GM23338 (cell line): Measurements from ENCODE around the gene TBL3. TPM values are rescaled to one million over a fixed set of nuclear protein-coding genes. Genes with fewer than 3 reads are reported as not detected.

Experiments used
- ATAC-seq: fragments of 200-7000 bp; cut with Tn5 transposase; 3 replicates; pipeline ENCODE4 v1.9.1; 2020
- DNase-seq: peaks from one replicate; pipeline ENCODE4 v3.0.0-alpha.2; 2015; ENCODE audit warnings: low spot score
- H2AFZ ChIP-seq: fragments of 200-600 bp; sonication (generic); 2 replicates; pipeline ENCODE4 v1.8.0; 2016; ENCODE audit warnings: antibody characterized with exemption, mild to moderate bottlenecking, moderate library complexity
- H3F3A ChIP-seq: fragments of 200-600 bp; sonication (generic); replicated peaks from 2 replicates; pipeline ENCODE4 v1.8.0; 2017; ENCODE audit warnings: antibody characterized with exemption, mixed run types, low read depth
- H3K27ac ChIP-seq: fragments of 200-600 bp; sonication (generic); 2 replicates; pipeline ENCODE4 v1.6.1; 2016; ENCODE audit warnings: low read depth
- H3K27me3 ChIP-seq: fragments of 200-600 bp; sonication (generic); 2 replicates; pipeline ENCODE4 v1.8.0; 2016; ENCODE audit warnings: mild to moderate bottlenecking, mixed run types, moderate library complexity; ENCODE audit not compliant: insufficient read depth
- H3K36me3 ChIP-seq: fragments of 200-600 bp; sonication (generic); 2 replicates; pipeline ENCODE4 v1.8.0; 2016; ENCODE audit warnings: mild to moderate bottlenecking; ENCODE audit not compliant: insufficient read depth
- H3K4me1 ChIP-seq: fragments of 200-600 bp; sonication (generic); 2 replicates; pipeline ENCODE4 v1.8.0; 2016; ENCODE audit warnings: mild to moderate bottlenecking, moderate library complexity; ENCODE audit not compliant: insufficient read depth
- H3K4me2 ChIP-seq: fragments of 200-600 bp; sonication (generic); 2 replicates; pipeline ENCODE4 v1.7.1; 2017; ENCODE audit warnings: mixed run types
- H3K4me3 ChIP-seq: fragments of 200-600 bp; sonication (generic); 2 replicates; pipeline ENCODE4 v1.6.1; 2016; ENCODE audit warnings: mixed run types
- H3K79me2 ChIP-seq: fragments of 200-600 bp; sonication (generic); replicated peaks from 2 replicates; pipeline ENCODE4 v1.8.0; 2017; ENCODE audit warnings: mild to moderate bottlenecking; ENCODE audit not compliant: insufficient read depth
- H3K9me2 ChIP-seq: fragments of 200-600 bp; sonication (generic); 2 replicates; pipeline ENCODE4 v1.8.0; 2017; ENCODE audit not compliant: insufficient read depth
- H4K20me1 ChIP-seq: fragments of 200-600 bp; sonication (generic); replicated peaks from 2 replicates; pipeline ENCODE4 v1.8.0; 2017; ENCODE audit warnings: mild to moderate bottlenecking; ENCODE audit not compliant: insufficient read depth
- H3K27ac Mint-ChIP-seq: 2 replicates; pipeline ENCODE4 v1.8.0; 2020; ENCODE audit warnings: inconsistent platforms, mild to moderate bottlenecking, moderate library complexity, mixed read lengths
- H3K27me3 Mint-ChIP-seq: 3 replicates; pipeline ENCODE4 v1.8.0; 2022; ENCODE audit warnings: low read depth, mild to moderate bottlenecking, moderate library complexity, mixed read lengths, inconsistent platforms; ENCODE audit not compliant: insufficient read depth, poor library complexity
- H3K36me3 Mint-ChIP-seq: 3 replicates; pipeline ENCODE4 v1.8.0; 2021; ENCODE audit warnings: low read depth, mild to moderate bottlenecking, inconsistent platforms, moderate library complexity, mixed read lengths
- H3K4me1 Mint-ChIP-seq: 3 replicates; pipeline ENCODE4 v1.8.0; 2020; ENCODE audit warnings: mild to moderate bottlenecking, inconsistent platforms, mixed read lengths
- H3K4me3 Mint-ChIP-seq: 3 replicates; pipeline ENCODE4 v1.8.0; 2021; ENCODE audit warnings: moderate library complexity, mild to moderate bottlenecking, inconsistent platforms, mixed read lengths
- H3K9me3 Mint-ChIP-seq: 3 replicates; pipeline ENCODE4 v1.8.0; 2020; ENCODE audit warnings: moderate library complexity, mild to moderate bottlenecking, inconsistent platforms, mixed read lengths
- CREB1 ChIP-seq: fragments of 250-450 bp; sonication (Bioruptor Pico); IDR thresholded peaks from 2 replicates; pipeline ENCODE4 v1.5.0; 2020; ENCODE audit warnings: low read depth, mild to moderate bottlenecking, moderate library complexity
- EZH2 ChIP-seq: fragments of 200-600 bp; sonication (generic); IDR thresholded peaks from one replicate; pipeline ENCODE4 v1.8.0; 2017; ENCODE audit warnings: antibody characterized with exemption, mild to moderate bottlenecking, low read depth; ENCODE audit not compliant: unreplicated experiment
- EZH2phosphoT487 ChIP-seq: fragments of 200-600 bp; sonication (generic); IDR thresholded peaks from one replicate; pipeline ENCODE4 v1.8.1; 2018; ENCODE audit warnings: antibody characterized with exemption; ENCODE audit not compliant: unreplicated experiment
- JUNB ChIP-seq: IDR thresholded peaks from one replicate; pipeline ENCODE4 v1.6.1; 2016; ENCODE audit warnings: antibody characterized with exemption; ENCODE audit not compliant: unreplicated experiment
- NANOG ChIP-seq: IDR thresholded peaks from 2 replicates; pipeline ENCODE4 v1.6.1; 2016; ENCODE audit warnings: antibody characterized with exemption, borderline replicate concordance
- POLR2AphosphoS5 ChIP-seq: IDR thresholded peaks from 2 replicates; pipeline ENCODE4 v1.6.1; 2016; ENCODE audit warnings: antibody characterized with exemption, low read depth
- STAT1 ChIP-seq: IDR thresholded peaks from one replicate; pipeline ENCODE4 v1.6.1; 2016; ENCODE audit warnings: antibody characterized with exemption; ENCODE audit not compliant: unreplicated experiment
- ZNF114 ChIP-seq: fragments of 250-450 bp; sonication (Bioruptor Pico); IDR thresholded peaks from 2 replicates; pipeline ENCODE4 v1.5.0; 2020; ENCODE audit warnings: mild to moderate bottlenecking, moderate library complexity
- ZNF331 ChIP-seq: fragments of 250-450 bp; sonication (Bioruptor Pico); IDR thresholded peaks from 2 replicates; pipeline ENCODE4 v1.5.0; 2020; ENCODE audit warnings: low read depth, mild to moderate bottlenecking, moderate library complexity
- polyA plus RNA-seq: library from polyadenylated mRNA; unstranded; fragments of >200 nt; fragmentation: Nextera tagmentation; extraction: Ambion mirVana; gene quantifications from 2 replicates; pipeline ENCODE4 v1.2.1, GENCODE V29; 2016
- total RNA-seq: library from RNA; depleted of rRNA; stranded (reverse); fragments of >200 nt; shearing (Covaris generic); gene quantifications from 2 replicates; pipeline ENCODE4 v1.2.3, GENCODE V29; 2014
- TF ChIP-seq, protein P1 (sequence below), 2 experiments: fragments of 200-600 bp in 1 of 2; sonication (generic) in 1 of 2; conservative IDR thresholded peaks; 2 replicates each; pipeline versions ENCODE4 v1.5.1 to v1.6.1; 2016 to 2017; ENCODE audit warnings: antibody characterized with exemption in 2 of 2, low read depth in 2 of 2, mild to moderate bottlenecking in 2 of 2, moderate library complexity in 1 of 2
- TF ChIP-seq, protein P2 (sequence below): fragments of 250-450 bp; sonication (Bioruptor Pico); IDR thresholded peaks from 2 replicates; pipeline ENCODE4 v1.5.0; 2020; ENCODE audit warnings: mild to moderate bottlenecking, moderate library complexity
- TF ChIP-seq, protein P3 (sequence below): IDR thresholded peaks from one replicate; pipeline ENCODE4 v1.6.1; 2018; ENCODE audit warnings: antibody characterized with exemption; ENCODE audit not compliant: unreplicated experiment
- TF ChIP-seq, protein P4 (sequence below): IDR thresholded peaks from 2 replicates; pipeline ENCODE4 v1.6.1; 2016; ENCODE audit warnings: antibody characterized with exemption

The TBL3 gene
- total and polyA plus RNA-seq, 2 experiments from 2014 or later = 67.0 to 157 TPM

DNA sequence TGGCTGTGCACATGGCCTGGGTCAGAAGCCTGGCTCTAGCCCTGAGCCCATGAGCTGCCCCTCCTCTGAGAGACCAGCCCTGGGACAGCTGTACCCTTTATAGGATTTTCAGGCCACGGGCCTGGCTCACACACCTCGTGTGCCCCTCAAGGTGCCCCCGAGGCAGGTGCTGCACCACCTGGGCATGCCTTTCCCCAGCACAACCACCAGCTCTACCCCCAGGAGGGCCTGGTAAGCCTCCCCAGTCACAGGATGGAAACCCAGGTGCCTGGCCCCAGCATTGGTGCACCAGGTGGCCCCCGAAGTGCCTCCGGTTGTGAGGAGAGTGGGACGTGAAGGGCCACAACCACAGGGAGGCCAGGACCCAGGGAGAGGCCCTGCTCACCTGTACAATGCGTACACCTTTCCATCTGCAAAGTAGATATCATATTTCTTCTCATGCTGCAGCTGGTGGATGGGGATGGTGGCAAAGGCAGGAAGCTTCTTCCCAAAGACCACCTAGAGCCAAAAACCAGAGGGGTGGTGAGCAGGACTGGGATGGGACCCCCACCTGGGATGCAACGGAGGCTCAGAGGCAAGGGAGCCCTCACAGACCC is 31.5 kb downstream of the TBL3 start:
- Histone ChIP-seq H3K4me1 (peaks cover 12% of the 10 kb centered on the region), H3F3A (peaks cover 28% of the 10 kb centered on the region; the same call in 1 of the 2 replicates), H3K9me2 (no peaks in the 10 kb centered on the region), H3K4me2 (no peak overlapping the region), H3K79me2 (peaks cover 32% of the 10 kb centered on the region), H3K27me3 (no peaks in the 10 kb centered on the region), H3K27ac (no peak overlapping the region), H3K36me3 (no peaks in the 10 kb centered on the region), H3K4me3 (no peak overlapping the region), H4K20me1 (peaks cover 34% of the 10 kb centered on the region), H2AFZ (no peak overlapping the region)
- ATAC-seq = no peak
- Mint-ChIP-seq H3K4me1 (peaks cover 27% of the 10 kb centered on the region), H3K36me3 (peaks cover 25% of the 10 kb centered on the region), H3K4me3 (no peak overlapping the region), H3K27me3 (peaks cover 8% of the 10 kb centered on the region), H3K27ac (no peak overlapping the region), H3K9me3 (no peaks in the 10 kb centered on the region)
- no peak for DNase-seq
- TF ChIP-seq EZH2 = no peak
- TF ChIP-seq NANOG = no peak
- TF ChIP-seq, protein P1, sequence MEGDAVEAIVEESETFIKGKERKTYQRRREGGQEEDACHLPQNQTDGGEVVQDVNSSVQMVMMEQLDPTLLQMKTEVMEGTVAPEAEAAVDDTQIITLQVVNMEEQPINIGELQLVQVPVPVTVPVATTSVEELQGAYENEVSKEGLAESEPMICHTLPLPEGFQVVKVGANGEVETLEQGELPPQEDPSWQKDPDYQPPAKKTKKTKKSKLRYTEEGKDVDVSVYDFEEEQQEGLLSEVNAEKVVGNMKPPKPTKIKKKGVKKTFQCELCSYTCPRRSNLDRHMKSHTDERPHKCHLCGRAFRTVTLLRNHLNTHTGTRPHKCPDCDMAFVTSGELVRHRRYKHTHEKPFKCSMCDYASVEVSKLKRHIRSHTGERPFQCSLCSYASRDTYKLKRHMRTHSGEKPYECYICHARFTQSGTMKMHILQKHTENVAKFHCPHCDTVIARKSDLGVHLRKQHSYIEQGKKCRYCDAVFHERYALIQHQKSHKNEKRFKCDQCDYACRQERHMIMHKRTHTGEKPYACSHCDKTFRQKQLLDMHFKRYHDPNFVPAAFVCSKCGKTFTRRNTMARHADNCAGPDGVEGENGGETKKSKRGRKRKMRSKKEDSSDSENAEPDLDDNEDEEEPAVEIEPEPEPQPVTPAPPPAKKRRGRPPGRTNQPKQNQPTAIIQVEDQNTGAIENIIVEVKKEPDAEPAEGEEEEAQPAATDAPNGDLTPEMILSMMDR (conservative IDR thresholded peaks at IDR 0.05; ENCODE audit: low read depth in 2 of 2) = no peak
- no peak for TF ChIP-seq ZNF331 (CRISPR knock-in tag)
- TF ChIP-seq POLR2AphosphoS5 = no peak
- TF ChIP-seq, protein P2, sequence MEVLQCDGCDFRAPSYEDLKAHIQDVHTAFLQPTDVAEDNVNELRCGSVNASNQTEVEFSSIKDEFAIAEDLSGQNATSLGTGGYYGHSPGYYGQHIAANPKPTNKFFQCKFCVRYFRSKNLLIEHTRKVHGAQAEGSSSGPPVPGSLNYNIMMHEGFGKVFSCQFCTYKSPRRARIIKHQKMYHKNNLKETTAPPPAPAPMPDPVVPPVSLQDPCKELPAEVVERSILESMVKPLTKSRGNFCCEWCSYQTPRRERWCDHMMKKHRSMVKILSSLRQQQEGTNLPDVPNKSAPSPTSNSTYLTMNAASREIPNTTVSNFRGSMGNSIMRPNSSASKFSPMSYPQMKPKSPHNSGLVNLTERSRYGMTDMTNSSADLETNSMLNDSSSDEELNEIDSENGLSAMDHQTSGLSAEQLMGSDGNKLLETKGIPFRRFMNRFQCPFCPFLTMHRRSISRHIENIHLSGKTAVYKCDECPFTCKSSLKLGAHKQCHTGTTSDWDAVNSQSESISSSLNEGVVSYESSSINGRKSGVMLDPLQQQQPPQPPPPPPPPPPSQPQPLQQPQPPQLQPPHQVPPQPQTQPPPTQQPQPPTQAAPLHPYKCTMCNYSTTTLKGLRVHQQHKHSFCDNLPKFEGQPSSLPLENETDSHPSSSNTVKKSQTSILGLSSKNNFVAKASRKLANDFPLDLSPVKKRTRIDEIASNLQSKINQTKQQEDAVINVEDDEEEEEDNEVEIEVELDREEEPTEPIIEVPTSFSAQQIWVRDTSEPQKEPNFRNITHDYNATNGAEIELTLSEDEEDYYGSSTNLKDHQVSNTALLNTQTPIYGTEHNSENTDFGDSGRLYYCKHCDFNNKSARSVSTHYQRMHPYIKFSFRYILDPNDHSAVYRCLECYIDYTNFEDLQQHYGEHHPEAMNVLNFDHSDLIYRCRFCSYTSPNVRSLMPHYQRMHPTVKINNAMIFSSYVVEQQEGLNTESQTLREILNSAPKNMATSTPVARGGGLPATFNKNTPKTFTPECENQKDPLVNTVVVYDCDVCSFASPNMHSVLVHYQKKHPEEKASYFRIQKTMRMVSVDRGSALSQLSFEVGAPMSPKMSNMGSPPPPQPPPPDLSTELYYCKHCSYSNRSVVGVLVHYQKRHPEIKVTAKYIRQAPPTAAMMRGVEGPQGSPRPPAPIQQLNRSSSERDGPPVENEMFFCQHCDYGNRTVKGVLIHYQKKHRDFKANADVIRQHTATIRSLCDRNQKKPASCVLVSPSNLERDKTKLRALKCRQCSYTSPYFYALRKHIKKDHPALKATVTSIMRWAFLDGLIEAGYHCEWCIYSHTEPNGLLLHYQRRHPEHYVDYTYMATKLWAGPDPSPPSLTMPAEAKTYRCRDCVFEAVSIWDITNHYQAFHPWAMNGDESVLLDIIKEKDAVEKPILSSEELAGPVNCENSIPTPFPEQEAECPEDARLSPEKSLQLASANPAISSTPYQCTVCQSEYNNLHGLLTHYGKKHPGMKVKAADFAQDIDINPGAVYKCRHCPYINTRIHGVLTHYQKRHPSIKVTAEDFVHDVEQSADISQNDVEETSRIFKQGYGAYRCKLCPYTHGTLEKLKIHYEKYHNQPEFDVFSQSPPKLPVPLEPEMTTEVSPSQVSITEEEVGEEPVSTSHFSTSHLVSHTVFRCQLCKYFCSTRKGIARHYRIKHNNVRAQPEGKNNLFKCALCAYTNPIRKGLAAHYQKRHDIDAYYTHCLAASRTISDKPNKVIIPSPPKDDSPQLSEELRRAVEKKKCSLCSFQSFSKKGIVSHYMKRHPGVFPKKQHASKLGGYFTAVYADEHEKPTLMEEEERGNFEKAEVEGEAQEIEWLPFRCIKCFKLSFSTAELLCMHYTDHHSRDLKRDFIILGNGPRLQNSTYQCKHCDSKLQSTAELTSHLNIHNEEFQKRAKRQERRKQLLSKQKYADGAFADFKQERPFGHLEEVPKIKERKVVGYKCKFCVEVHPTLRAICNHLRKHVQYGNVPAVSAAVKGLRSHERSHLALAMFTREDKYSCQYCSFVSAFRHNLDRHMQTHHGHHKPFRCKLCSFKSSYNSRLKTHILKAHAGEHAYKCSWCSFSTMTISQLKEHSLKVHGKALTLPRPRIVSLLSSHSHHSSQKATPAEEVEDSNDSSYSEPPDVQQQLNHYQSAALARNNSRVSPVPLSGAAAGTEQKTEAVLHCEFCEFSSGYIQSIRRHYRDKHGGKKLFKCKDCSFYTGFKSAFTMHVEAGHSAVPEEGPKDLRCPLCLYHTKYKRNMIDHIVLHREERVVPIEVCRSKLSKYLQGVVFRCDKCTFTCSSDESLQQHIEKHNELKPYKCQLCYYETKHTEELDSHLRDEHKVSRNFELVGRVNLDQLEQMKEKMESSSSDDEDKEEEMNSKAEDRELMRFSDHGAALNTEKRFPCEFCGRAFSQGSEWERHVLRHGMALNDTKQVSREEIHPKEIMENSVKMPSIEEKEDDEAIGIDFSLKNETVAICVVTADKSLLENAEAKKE = no peak
- no peak for TF ChIP-seq JUNB
- TF ChIP-seq STAT1 = no peak
- TF ChIP-seq, protein P3, sequence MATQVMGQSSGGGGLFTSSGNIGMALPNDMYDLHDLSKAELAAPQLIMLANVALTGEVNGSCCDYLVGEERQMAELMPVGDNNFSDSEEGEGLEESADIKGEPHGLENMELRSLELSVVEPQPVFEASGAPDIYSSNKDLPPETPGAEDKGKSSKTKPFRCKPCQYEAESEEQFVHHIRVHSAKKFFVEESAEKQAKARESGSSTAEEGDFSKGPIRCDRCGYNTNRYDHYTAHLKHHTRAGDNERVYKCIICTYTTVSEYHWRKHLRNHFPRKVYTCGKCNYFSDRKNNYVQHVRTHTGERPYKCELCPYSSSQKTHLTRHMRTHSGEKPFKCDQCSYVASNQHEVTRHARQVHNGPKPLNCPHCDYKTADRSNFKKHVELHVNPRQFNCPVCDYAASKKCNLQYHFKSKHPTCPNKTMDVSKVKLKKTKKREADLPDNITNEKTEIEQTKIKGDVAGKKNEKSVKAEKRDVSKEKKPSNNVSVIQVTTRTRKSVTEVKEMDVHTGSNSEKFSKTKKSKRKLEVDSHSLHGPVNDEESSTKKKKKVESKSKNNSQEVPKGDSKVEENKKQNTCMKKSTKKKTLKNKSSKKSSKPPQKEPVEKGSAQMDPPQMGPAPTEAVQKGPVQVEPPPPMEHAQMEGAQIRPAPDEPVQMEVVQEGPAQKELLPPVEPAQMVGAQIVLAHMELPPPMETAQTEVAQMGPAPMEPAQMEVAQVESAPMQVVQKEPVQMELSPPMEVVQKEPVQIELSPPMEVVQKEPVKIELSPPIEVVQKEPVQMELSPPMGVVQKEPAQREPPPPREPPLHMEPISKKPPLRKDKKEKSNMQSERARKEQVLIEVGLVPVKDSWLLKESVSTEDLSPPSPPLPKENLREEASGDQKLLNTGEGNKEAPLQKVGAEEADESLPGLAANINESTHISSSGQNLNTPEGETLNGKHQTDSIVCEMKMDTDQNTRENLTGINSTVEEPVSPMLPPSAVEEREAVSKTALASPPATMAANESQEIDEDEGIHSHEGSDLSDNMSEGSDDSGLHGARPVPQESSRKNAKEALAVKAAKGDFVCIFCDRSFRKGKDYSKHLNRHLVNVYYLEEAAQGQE = no peak
- TF ChIP-seq CREB1 = no peak
- TF ChIP-seq, protein P4, sequence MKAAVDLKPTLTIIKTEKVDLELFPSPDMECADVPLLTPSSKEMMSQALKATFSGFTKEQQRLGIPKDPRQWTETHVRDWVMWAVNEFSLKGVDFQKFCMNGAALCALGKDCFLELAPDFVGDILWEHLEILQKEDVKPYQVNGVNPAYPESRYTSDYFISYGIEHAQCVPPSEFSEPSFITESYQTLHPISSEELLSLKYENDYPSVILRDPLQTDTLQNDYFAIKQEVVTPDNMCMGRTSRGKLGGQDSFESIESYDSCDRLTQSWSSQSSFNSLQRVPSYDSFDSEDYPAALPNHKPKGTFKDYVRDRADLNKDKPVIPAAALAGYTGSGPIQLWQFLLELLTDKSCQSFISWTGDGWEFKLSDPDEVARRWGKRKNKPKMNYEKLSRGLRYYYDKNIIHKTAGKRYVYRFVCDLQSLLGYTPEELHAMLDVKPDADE = no peak
- no peak for TF ChIP-seq ZNF114 (CRISPR knock-in tag)
- TF ChIP-seq EZH2phosphoT487 = no peak
